Spinal cord (tissue), 10 donors: ENCODE results near the gene ZFYVE28. TPM values are rescaled to one million over a fixed set of nuclear protein-coding genes. Genes with fewer than 3 reads are reported as not detected.

Source experiments
- DNase-seq, 6 donors: peaks; one replicate each; pipeline versions ENCODE4 v3.0.0 to v3.0.0-alpha.2; 2013 to 2015; ENCODE audit warnings: low spot score in 6 of 6, low read depth in 4 of 6
- H3K27ac ChIP-seq: one replicate; pipeline ENCODE4 v1.5.1; 2013; ENCODE audit warnings: low read depth, low read length, control low read depth
- H3K27me3 ChIP-seq: one replicate; pipeline ENCODE4 v1.6.1; 2013; ENCODE audit warnings: low read length; ENCODE audit not compliant: control insufficient read depth, insufficient read depth
- H3K36me3 ChIP-seq: one replicate; pipeline ENCODE4 v1.6.1; 2013; ENCODE audit warnings: low read length; ENCODE audit not compliant: control insufficient read depth, insufficient read depth
- H3K4me1 ChIP-seq: one replicate; pipeline ENCODE4 v1.6.1; 2013; ENCODE audit warnings: low read length; ENCODE audit not compliant: control insufficient read depth, insufficient read depth
- H3K4me3 ChIP-seq: one replicate; pipeline ENCODE4 v1.5.1; 2013; ENCODE audit warnings: low read depth, low read length, control low read depth
- H3K9me3 ChIP-seq: one replicate; pipeline ENCODE4 v1.6.1; 2013; ENCODE audit warnings: low read length; ENCODE audit not compliant: control insufficient read depth, insufficient read depth
- whole genome bisulfite sequencing: methylation state at CpG from one replicate; pipeline ENCODE4 v1.1.5; 2013; ENCODE audit warnings: missing lambda C conversion rate; ENCODE audit not compliant: insufficient coverage; 5-methylcytosine and 5-hydroxymethylcytosine counted together
- polyA plus RNA-seq, 2 donors: library from polyadenylated mRNA; unstranded; fragments of 120-200 nt; gene quantifications; one replicate each; pipeline ENCODE4 v1.2.1, GENCODE V29; 2013; ENCODE audit not compliant: insufficient read length in 2 of 2
- total RNA-seq, 2 donors: library from RNA; depleted of rRNA in 1 of 2; stranded (reverse); fragments of 120-200 nt in 1 of 2; fragments of >200 nt in 1 of 2; gene quantifications; one replicate each; pipeline versions ENCODE4 v1.2.3 to v1.2.4, GENCODE V29; 2013 to 2014
- donor health status: healthy.

The ZFYVE28 gene
- total and polyA plus RNA-seq, 4 donors = 7.9 to 13.9 (median 9.8) TPM

- Histone ChIP-seq H3K4me3 (no peak overlapping the region), H3K27me3 (no peaks in the 10 kb centered on the region), H3K4me1 (peaks cover 54% of the 10 kb centered on the region), H3K36me3 (peaks cover 20% of the 10 kb centered on the region), H3K9me3 (no peaks in the 10 kb centered on the region), H3K27ac (peak overlapping the region; percentile 47)
- DNase-seq = no peak
- 85% methylated on average over 16 of the region's 19 CpGs for WGBS
Measured at GRCh38 chr4:2265113-2266110, 153.0 kb downstream of the ZFYVE28 start.

GRCh38 chr4:2264481-2265041, 153.9 kb downstream of the ZFYVE28 start:
- Histone ChIP-seq H3K27me3 (no peaks in the 10 kb centered on the region), H3K27ac (no peak overlapping the region), H3K36me3 (peaks cover 25% of the 10 kb centered on the region), H3K4me1 (peaks cover 63% of the 10 kb centered on the region), H3K9me3 (no peaks in the 10 kb centered on the region), H3K4me3 (no peak overlapping the region)
- DNase-seq = no peak
- 77% methylated on average over 6 of the region's 6 CpGs for WGBS

- Histone ChIP-seq H3K27ac (no peak overlapping the region), H3K4me3 (no peak overlapping the region), H3K4me1 (peaks cover 69% of the 10 kb centered on the region), H3K27me3 (no peaks in the 10 kb centered on the region), H3K36me3 (peaks cover 29% of the 10 kb centered on the region), H3K9me3 (no peaks in the 10 kb centered on the region)
- WGBS = 65% methylated on average over 5 of the region's 6 CpGs
- peak in 1 of 6 donors; percentile 23 for DNase-seq
Measured at GRCh38 chr4:2263926-2264321, 154.5 kb downstream of the ZFYVE28 start.

GRCh38 chr4:2262944-2263250, 155.5 kb downstream of the ZFYVE28 start:
- no peaks in the 10 kb centered on the region for H3K27me3 ChIP-seq
- no peak for DNase-seq
- WGBS = 47% methylated on average over 10 of the region's 13 CpGs
- H3K4me1 ChIP-seq = peaks cover 80% of the 10 kb centered on the region
- peak overlapping the region; percentile 55 for H3K4me3 ChIP-seq
- peaks cover 38% of the 10 kb centered on the region for H3K36me3 ChIP-seq
- H3K9me3 ChIP-seq = no peaks in the 10 kb centered on the region
- H3K27ac ChIP-seq = peak overlapping the region; percentile 88

GRCh38 chr4:2262145-2262943, 156.1 kb downstream of the ZFYVE28 start:
- H3K4me1 ChIP-seq = peaks cover 85% of the 10 kb centered on the region
- H3K4me3 ChIP-seq = peak overlapping the region; percentile 55
- WGBS = under 1% methylated on average over 98 of the region's 98 CpGs

GRCh38 chr4:2261853-2262144, 156.6 kb downstream of the ZFYVE28 start, which contains the start of gene MXD4:
MXD4 (minus strand) TSS chr4:2262109; CDS start chr4:2261980, 129 bp downstream.
- peaks cover 85% of the 10 kb centered on the region for H3K4me1 ChIP-seq

More at GRCh38 chr4:2262145-2262943, 156.1 kb downstream of the ZFYVE28 start:
- Histone ChIP-seq H3K27ac (peak overlapping the region; percentile 88), H3K9me3 (no peaks in the 10 kb centered on the region), H3K36me3 (peaks cover 40% of the 10 kb centered on the region), H3K27me3 (no peaks in the 10 kb centered on the region)
- peak; percentile 91 to 100 (median 98) for DNase-seq

GRCh38 chr4:2261110-2261852, 157.2 kb downstream of the ZFYVE28 start:
- Histone ChIP-seq H3K9me3 (no peaks in the 10 kb centered on the region), H3K27me3 (no peaks in the 10 kb centered on the region), H3K27ac (no peak overlapping the region), H3K36me3 (peaks cover 46% of the 10 kb centered on the region), H3K4me1 (peaks cover 86% of the 10 kb centered on the region), H3K4me3 (peak overlapping the region; percentile 72)
- peak in 2 of 6 donors; percentile 40 to 60 for DNase-seq
- WGBS = under 1% methylated on average over 91 of the region's 91 CpGs

More at GRCh38 chr4:2261853-2262144, 156.6 kb downstream of the ZFYVE28 start, which contains the start of gene MXD4:
- DNase-seq = no peak
- peaks cover 41% of the 10 kb centered on the region for H3K36me3 ChIP-seq
- peak within 1 kb of the TSS; percentile 88 for H3K27ac ChIP-seq
- H3K4me3 ChIP-seq = peak within 1 kb of the TSS; percentile 72
- no peaks in the 10 kb centered on the region for H3K27me3 ChIP-seq
- under 1% methylated on average over 46 of the region's 46 CpGs for WGBS
- no peaks in the 10 kb centered on the region for H3K9me3 ChIP-seq

- peak overlapping the region; percentile 72 for H3K4me3 ChIP-seq
- 43% methylated on average over 23 of the region's 23 CpGs for WGBS
- peaks cover 53% of the 10 kb centered on the region for H3K36me3 ChIP-seq
- DNase-seq = no peak
- H3K4me1 ChIP-seq = peaks cover 86% of the 10 kb centered on the region
- no peaks in the 10 kb centered on the region for H3K27me3 ChIP-seq
- H3K27ac ChIP-seq = no peak overlapping the region
- H3K9me3 ChIP-seq = no peaks in the 10 kb centered on the region
Measured at GRCh38 chr4:2260344-2261109, 157.9 kb downstream of the ZFYVE28 start.
